Gastroesophageal sphincter (tissue), 3 donors: ENCODE results near the gene DNAL1.

Source experiments
- POLR2A ChIP-seq, 2 donors: fragments of 450-650 bp; IDR thresholded peaks; one replicate each; pipeline ENCODE4 v1.6.1; 2017; ENCODE audit warnings: antibody characterized with exemption in 2 of 2, mild to moderate bottlenecking in 2 of 2, moderate library complexity in 1 of 2
- POLR2AphosphoS5 ChIP-seq: sonication (generic); formaldehyde crosslinking; IDR thresholded peaks from one replicate; pipeline ENCODE4 v1.6.1; 2017; ENCODE audit warnings: antibody characterized with exemption
- TF ChIP-seq, protein P1 (sequence below), 4 experiments: fragments of 200-600 bp in 2 of 4; fragments of 450-650 bp in 2 of 4; sonication (generic) in 1 of 4; IDR thresholded peaks; one replicate each; pipeline ENCODE4 v1.5.1; 2017 to 2019; ENCODE audit warnings: antibody characterized with exemption in 4 of 4, mild to moderate bottlenecking in 2 of 4, moderate library complexity in 2 of 4

DNA sequence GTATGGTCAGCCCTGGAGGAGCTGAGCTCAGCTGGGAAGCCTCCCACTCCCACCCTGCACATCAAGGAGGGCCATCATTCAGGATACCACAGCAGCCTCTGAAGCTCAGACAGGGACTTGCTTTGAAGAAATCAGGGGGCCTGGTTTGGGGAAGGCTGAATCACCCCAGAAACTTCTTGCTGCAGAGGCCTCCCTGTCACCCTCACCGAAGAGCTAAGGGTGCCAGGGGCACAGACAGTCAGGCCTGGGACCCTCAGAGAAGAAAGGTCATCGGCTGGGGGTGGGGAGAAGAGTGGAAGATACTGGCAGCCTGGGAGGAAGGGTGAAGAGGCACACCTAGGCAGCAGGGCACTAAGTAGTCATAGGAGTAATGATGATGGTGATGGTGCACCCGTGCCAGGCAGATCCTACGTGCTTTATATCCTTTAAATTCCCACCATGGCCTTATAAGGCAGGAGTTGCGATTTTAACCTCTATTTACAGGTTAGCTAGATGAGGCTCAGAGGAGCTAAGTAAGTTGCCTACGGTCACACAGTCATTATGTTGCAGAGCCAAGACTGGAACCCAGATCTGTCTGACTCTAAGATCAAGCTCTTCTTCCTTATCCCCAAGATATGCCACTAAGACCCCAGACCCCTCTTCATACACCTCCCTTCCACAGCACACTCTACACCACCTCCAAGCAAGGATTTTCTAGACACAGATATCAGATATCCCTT lies 97.9 kb downstream of the DNAL1 start:
- TF ChIP-seq POLR2A (IDR thresholded peaks at IDR 0.05), result no peak
- no peak for TF ChIP-seq POLR2AphosphoS5
- TF ChIP-seq, protein P1, sequence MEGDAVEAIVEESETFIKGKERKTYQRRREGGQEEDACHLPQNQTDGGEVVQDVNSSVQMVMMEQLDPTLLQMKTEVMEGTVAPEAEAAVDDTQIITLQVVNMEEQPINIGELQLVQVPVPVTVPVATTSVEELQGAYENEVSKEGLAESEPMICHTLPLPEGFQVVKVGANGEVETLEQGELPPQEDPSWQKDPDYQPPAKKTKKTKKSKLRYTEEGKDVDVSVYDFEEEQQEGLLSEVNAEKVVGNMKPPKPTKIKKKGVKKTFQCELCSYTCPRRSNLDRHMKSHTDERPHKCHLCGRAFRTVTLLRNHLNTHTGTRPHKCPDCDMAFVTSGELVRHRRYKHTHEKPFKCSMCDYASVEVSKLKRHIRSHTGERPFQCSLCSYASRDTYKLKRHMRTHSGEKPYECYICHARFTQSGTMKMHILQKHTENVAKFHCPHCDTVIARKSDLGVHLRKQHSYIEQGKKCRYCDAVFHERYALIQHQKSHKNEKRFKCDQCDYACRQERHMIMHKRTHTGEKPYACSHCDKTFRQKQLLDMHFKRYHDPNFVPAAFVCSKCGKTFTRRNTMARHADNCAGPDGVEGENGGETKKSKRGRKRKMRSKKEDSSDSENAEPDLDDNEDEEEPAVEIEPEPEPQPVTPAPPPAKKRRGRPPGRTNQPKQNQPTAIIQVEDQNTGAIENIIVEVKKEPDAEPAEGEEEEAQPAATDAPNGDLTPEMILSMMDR (IDR thresholded peaks at IDR 0.05), result no peak
